Amniotic stem cell (primary cell): Measurements from ENCODE around the gene VWA8.

Experiments
- DNase-seq: peaks from one replicate; lab custom pipeline; 2025; lab: John Stamatoyannopoulos, UW

VWA8 gene

GRCh38 chr13:41614671-41615527 lies 346.0 kb downstream of the VWA8 start:
- DNase-seq = no peak

- no peak for DNase-seq
These were observed 346.8 kb downstream of the VWA8 start for GRCh38 chr13:41613984-41614661.

- no peak for DNase-seq
These were observed 347.4 kb downstream of the VWA8 start for GRCh38 chr13:41613471-41613870.

- DNase-seq = no peak
These were observed 349.5 kb downstream of the VWA8 start for GRCh38 chr13:41611385-41611784.

- DNase-seq = no peak
These were observed 350.5 kb downstream of the VWA8 start for GRCh38 chr13:41610404-41610803.

- DNase-seq = no peak
These were observed 351.1 kb downstream of the VWA8 start for GRCh38 chr13:41609828-41610227.

- no peak for DNase-seq
These were observed 352.1 kb downstream of the VWA8 start for GRCh38 chr13:41608839-41609177.

- DNase-seq = no peak
These were observed 352.6 kb downstream of the VWA8 start for GRCh38 chr13:41608111-41608838.

GRCh38 chr13:41606646-41607045 lies 354.3 kb downstream of the VWA8 start:
- no peak for DNase-seq

GRCh38 chr13:41605319-41606285 lies 355.3 kb downstream of the VWA8 start:
- no peak for DNase-seq

GRCh38 chr13:41603917-41604316 lies 357.0 kb downstream of the VWA8 start:
- no peak for DNase-seq

- no peak for DNase-seq
These were observed 359.0 kb downstream of the VWA8 start for GRCh38 chr13:41601718-41602445.

GRCh38 chr13:41599619-41600018 lies 361.3 kb downstream of the VWA8 start:
- no peak for DNase-seq

GRCh38 chr13:41597348-41598041 lies 363.4 kb downstream of the VWA8 start:
- DNase-seq = no peak

- no peak for DNase-seq
These were observed 364.7 kb downstream of the VWA8 start for GRCh38 chr13:41596190-41596589.

GRCh38 chr13:41595298-41595697 lies 365.6 kb downstream of the VWA8 start:
- DNase-seq = no peak

- DNase-seq = no peak
These were observed 370.3 kb downstream of the VWA8 start for GRCh38 chr13:41590643-41591042.

GRCh38 chr13:41590122-41590521 lies 370.8 kb downstream of the VWA8 start:
- DNase-seq = no peak

GRCh38 chr13:41589434-41589833 lies 371.5 kb downstream of the VWA8 start:
- DNase-seq = no peak

- DNase-seq = peak; percentile 27
These were observed 372.0 kb downstream of the VWA8 start for GRCh38 chr13:41588899-41589298.
